NCI-H146 treated with DMSO at 0.1 percent for 48 hours (cell line): ENCODE data around the gene OR1N1.
"Not testable (repeated sequence)": the region's sequence is repeated elsewhere in the genome, so short reads cannot be mapped to it uniquely, and the experiment has no call there.

ENCODE experiments used
- DNase-seq: peaks from one replicate; lab custom pipeline; 2025; ENCODE audit not compliant: unreplicated experiment; lab: John Stamatoyannopoulos, UW

OR1N1 gene, protein sequence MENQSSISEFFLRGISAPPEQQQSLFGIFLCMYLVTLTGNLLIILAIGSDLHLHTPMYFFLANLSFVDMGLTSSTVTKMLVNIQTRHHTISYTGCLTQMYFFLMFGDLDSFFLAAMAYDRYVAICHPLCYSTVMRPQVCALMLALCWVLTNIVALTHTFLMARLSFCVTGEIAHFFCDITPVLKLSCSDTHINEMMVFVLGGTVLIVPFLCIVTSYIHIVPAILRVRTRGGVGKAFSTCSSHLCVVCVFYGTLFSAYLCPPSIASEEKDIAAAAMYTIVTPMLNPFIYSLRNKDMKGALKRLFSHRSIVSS

GRCh38 chr9:122527193-122527592, at the start of gene OR1N1:
Gene OR1N1 (minus strand): TSS chr9:122527293. CDS start chr9:122527293, 0 bp downstream.
- DNase-seq, result no peak

- DNase-seq, result no peak
Measured at GRCh38 chr9:122572456-122572855, 45.4 kb upstream of the OR1N1 start.

- no peak for DNase-seq
Measured at GRCh38 chr9:122567901-122568300, 40.8 kb upstream of the OR1N1 start.

- no peak for DNase-seq
Measured at GRCh38 chr9:122562134-122562760, 35.2 kb upstream of the OR1N1 start.

- DNase-seq, result no peak
Measured at GRCh38 chr9:122561446-122561845, 34.4 kb upstream of the OR1N1 start.

- DNase-seq, result no peak
Measured at GRCh38 chr9:122552812-122553211, 25.7 kb upstream of the OR1N1 start, which contains the start of gene OR1N2. Gene OR1N2 (plus strand): TSS chr9:122553112. CDS start chr9:122553212, 100 bp downstream.

GRCh38 chr9:122551371-122551770, 24.3 kb upstream of the OR1N1 start:
- no peak for DNase-seq

DNA sequence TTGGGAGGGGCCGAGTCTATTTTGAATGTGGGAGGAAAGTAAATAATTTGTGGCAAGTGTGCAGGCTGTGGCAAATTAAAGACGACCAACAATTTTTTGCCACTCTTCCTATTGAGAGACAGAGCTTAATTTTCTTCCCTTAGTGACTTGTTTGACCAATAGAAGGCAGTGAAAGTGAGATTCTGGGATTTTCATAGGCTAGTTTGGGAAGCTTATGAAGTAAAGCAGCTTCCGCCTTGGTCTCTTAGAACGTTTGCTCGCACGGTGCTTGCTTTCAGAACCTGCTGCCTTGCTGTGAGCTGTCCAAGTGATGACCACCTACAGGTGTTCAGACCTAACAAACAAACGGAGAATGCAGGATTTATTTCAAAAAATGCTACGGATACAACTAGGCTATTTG, 19.1 kb upstream of the OR1N1 start:
- no peak for DNase-seq

GRCh38 chr9:122538757-122539156, 11.7 kb upstream of the OR1N1 start:
- DNase-seq, result no peak

- not testable (repeated sequence) for DNase-seq
Measured at GRCh38 chr9:122537066-122537465, 10.0 kb upstream of the OR1N1 start.

DNA sequence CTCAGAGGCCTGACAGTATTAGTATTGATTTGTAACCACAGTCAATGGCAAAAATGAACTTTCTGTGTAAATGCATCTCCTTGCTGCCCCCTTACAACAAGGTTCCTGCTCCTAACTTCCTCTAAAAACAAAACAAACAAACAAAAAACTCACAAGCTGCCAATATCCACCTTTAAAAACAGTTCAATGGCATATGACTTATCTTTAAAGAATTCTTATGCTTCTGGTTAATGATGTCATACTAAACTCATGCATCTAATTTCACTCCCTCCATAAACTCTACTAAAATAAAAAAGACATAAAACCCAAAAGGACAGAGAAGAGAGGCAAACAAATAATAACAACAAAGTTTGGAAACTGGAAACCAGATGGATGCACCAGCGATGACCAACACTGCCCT, 9.0 kb upstream of the OR1N1 start:
- no peak for DNase-seq

DNA sequence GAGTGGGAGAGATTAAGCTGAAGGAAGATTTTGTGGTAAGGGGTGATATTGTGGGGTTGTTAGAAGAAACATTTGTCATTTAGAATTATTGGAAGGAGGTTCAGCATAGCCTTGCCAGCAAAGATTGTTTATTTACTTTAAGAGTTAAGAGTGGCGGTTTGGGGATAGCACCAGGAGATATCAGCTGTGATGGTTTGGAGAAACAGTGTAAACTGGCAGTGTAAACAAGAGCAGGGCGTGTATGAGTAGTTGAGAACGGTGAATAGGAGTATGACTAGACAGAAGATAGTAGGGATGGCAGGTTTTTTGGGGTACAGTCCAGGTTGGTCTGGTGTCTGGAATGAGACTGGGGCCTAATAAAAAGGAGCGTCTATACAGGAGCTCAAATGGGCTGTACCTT, 4.1 kb upstream of the OR1N1 start:
- not testable (repeated sequence) for DNase-seq

DNA sequence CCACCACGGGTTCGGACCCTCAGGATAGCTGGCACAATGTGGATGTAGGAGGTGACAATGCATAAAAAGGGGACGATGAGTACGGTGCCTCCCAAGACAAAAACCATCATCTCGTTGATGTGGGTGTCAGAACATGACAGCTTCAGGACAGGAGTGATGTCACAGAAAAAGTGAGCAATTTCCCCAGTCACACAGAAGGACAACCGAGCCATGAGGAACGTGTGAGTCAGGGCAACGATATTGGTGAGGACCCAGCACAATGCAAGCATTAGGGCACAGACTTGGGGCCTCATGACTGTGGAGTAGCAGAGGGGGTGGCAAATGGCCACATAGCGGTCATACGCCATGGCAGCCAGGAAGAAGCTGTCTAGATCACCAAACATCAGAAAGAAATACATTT, 491 bp downstream of the OR1N1 start:
- no peak for DNase-seq

DNA sequence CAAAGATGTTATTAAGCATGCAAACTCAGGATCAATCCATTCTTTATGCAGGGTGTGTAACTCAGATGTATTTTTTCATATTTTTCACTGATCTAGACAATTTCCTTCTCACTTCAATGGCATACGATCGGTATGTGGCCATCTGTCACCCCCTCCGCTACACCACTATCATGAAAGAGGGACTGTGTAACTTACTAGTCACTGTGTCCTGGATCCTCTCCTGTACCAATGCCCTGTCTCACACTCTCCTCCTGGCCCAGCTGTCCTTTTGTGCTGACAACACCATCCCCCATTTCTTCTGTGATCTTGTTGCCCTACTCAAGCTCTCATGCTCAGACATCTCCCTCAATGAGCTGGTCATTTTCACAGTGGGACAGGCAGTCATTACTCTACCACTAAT, 7.7 kb downstream of the OR1N1 start:
- DNase-seq, result no peak

GRCh38 chr9:122518841-122519240, 8.3 kb downstream of the OR1N1 start, which contains the start of gene OR1J4:
Gene OR1J4 (plus strand): TSS chr9:122519141. CDS start chr9:122519141, 0 bp downstream.
- DNase-seq, result no peak

GRCh38 chr9:122518226-122518625, 8.9 kb downstream of the OR1N1 start:
- DNase-seq, result no peak

GRCh38 chr9:122510502-122510901, 16.6 kb downstream of the OR1N1 start, which contains the start of gene OR1J2:
Gene OR1J2 (plus strand): TSS chr9:122510802. CDS start chr9:122510802, 0 bp downstream.
- DNase-seq, result no peak

- no peak for DNase-seq
Measured at GRCh38 chr9:122506964-122507363, 20.1 kb downstream of the OR1N1 start.

DNA sequence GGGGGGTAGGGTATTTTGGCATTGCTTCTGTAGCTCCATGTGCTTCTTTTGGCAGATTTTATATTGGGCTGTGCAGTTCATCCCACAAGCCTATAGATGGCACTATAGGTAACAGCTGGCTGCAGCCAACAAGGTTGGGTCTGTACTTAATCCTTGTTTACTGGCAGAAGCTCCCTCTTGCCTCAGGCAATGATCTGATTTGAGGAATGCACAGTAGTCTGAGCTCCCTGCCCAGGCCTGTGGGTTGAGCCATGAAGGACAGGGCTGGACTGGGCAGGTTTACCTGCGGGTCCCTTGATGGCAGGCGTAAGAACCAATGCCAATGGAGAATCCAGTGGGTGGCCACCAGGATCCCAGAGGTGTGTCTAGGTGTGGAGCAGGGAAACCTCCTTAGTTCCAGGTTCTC, 28.2 kb downstream of the OR1N1 start:
- DNase-seq, result peak; percentile 21

DNA sequence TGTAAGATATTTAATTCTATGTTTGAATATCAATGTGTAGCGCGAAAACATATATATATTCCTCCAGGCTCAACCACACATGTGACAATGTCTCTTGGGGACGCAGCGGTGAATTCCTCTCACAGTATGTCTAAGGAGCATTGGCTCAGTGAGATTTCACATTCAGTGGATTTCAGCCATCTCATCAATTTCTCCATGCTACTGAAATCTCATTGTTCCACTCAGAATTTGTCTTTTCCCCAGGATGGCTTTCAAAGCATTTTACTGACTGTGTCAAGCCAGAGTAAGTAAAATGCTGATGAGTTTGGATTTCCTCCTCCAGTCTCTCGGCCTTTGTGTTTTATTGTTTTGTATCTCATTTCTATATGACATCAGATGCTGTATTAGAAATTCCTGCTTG, 48.0 kb downstream of the OR1N1 start:
- no peak for DNase-seq

GRCh38 chr9:122477826-122478225, 49.3 kb downstream of the OR1N1 start, which contains the start of gene OR1J1:
Gene OR1J1 (minus strand): TSS chr9:122477926. CDS start chr9:122477926, 0 bp downstream.
- no peak for DNase-seq

DNA sequence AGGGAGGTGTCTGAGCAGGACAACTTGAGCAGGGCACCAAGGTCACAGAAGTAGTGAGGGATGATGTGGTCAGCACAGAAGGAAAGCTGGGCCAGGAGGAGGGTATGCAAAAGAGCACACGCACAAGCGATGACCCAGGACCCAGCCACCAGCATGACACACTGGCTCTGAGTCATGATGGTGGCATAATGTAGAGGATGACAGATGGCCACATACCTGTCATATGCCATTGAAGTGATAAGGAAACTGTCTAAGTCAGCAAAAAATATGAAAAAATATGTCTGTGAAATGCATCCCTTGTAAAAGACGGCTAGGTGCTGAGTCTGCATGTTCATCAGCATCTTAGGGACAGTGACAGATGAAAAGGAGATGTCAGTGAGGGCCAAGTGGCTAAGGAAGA, 49.7 kb downstream of the OR1N1 start:
- no peak for DNase-seq
